ENCODE results near the gene ELFN2.

DNA sequence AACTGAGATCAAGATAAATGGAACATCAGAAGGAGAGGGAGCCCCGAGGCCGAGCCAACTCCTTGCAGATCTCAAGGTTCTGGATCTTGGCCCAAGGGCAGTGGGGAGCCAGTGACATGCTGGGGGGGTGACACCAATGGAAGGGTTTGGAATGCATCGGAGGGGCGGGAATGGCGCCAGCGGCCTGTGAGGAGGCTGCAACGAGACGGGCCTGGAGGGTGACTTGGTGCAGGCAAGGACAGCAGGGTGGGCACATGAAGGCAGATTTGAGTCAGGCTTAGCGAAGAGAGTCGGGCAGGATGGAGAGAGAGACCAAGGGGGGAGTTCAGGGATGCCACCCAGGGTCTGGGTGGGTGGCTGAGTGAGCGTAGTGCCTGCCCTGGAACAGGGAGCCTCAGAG, 23.2 kb downstream of the ELFN2 start:
- TF ChIP-seq, protein P1, sequence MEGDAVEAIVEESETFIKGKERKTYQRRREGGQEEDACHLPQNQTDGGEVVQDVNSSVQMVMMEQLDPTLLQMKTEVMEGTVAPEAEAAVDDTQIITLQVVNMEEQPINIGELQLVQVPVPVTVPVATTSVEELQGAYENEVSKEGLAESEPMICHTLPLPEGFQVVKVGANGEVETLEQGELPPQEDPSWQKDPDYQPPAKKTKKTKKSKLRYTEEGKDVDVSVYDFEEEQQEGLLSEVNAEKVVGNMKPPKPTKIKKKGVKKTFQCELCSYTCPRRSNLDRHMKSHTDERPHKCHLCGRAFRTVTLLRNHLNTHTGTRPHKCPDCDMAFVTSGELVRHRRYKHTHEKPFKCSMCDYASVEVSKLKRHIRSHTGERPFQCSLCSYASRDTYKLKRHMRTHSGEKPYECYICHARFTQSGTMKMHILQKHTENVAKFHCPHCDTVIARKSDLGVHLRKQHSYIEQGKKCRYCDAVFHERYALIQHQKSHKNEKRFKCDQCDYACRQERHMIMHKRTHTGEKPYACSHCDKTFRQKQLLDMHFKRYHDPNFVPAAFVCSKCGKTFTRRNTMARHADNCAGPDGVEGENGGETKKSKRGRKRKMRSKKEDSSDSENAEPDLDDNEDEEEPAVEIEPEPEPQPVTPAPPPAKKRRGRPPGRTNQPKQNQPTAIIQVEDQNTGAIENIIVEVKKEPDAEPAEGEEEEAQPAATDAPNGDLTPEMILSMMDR (IDR thresholded peaks at IDR 0.05; ENCODE audit: poor library complexity), result no peak
- TF ChIP-seq EZH2 (IDR thresholded peaks at IDR 0.05; ENCODE audit: borderline replicate concordance), result no peak
